Small intestine (tissue), 7 donors: ENCODE data around the gene SFRP5. TPM values are rescaled to one million over a fixed set of nuclear protein-coding genes. Genes with fewer than 3 reads are reported as not detected.
A peak's percentile ranks its signal among the peaks of the same experiment; 100 is the strongest.

Experiments used
- DNase-seq, 2 donors: peaks; one replicate each; pipeline versions ENCODE4 v3.0.0 to v3.0.0-alpha.2; 2013
- FAIRE-seq: peaks from 2 replicates; lab custom pipeline; 2012; peaks lifted over from hg19 to GRCh38; lab: Jason Lieb, UNC
- H3K27ac ChIP-seq, 3 donors: one replicate each; pipeline ENCODE4 v1.5.1; 2013; ENCODE audit warnings: low read length in 2 of 3, mild to moderate bottlenecking in 2 of 3, control low read depth in 1 of 3, inconsistent platforms in 1 of 3, low read depth in 1 of 3, moderate library complexity in 1 of 3
- H3K27me3 ChIP-seq, 3 donors: one replicate each; pipeline ENCODE4 v1.6.1; 2013; ENCODE audit warnings: low read length in 3 of 3, inconsistent platforms in 1 of 3; ENCODE audit not compliant: control insufficient read depth in 3 of 3, insufficient read depth in 3 of 3
- H3K36me3 ChIP-seq, 3 donors: one replicate each; pipeline ENCODE4 v1.6.1; 2013; ENCODE audit warnings: low read length in 3 of 3, inconsistent platforms in 1 of 3, low read depth in 1 of 3, mild to moderate bottlenecking in 1 of 3, moderate library complexity in 1 of 3; ENCODE audit not compliant: control insufficient read depth in 3 of 3, insufficient read depth in 2 of 3
- H3K4me1 ChIP-seq, 3 donors: one replicate each; pipeline ENCODE4 v1.6.1; 2013; ENCODE audit warnings: low read length in 2 of 3, inconsistent platforms in 1 of 3, low read depth in 1 of 3, mild to moderate bottlenecking in 1 of 3, moderate library complexity in 1 of 3; ENCODE audit not compliant: control insufficient read depth in 3 of 3, insufficient read depth in 2 of 3
- H3K4me3 ChIP-seq, 3 donors: one replicate each; pipeline ENCODE4 v1.5.1; 2013; ENCODE audit warnings: low read length in 3 of 3, control low read depth in 1 of 3, inconsistent platforms in 1 of 3, low read depth in 1 of 3, mild to moderate bottlenecking in 1 of 3, moderate library complexity in 1 of 3
- H3K9me3 ChIP-seq, 2 donors: one replicate each; pipeline ENCODE4 v1.6.1; 2013; ENCODE audit warnings: low read depth in 1 of 2, low read length in 1 of 2; ENCODE audit not compliant: control insufficient read depth in 2 of 2, insufficient read depth in 1 of 2
- WGBS, 3 donors: extraction: QIAGEN DNeasy Blood & Tissue Kit; methylation state at CpG; one replicate each; pipeline ENCODE4 v1.1.7; 2013; 5-methylcytosine and 5-hydroxymethylcytosine counted together
- polyA plus RNA-seq, 4 donors: library from polyadenylated mRNA; stranded (reverse) in 3 of 4; unstranded in 1 of 4; fragments of 200-250 nt in 3 of 4; fragments of 120-200 nt in 1 of 4; gene quantifications; one replicate each; pipeline versions ENCODE4 v1.2.1 to v1.2.3, GENCODE V29; 2013
- donor health status: healthy with polysubstance abuse.
- donor health status: control.
- donor health status: control.
- donor health status: Bipolar disorder and iron deficiency.
- donor health status: healthy.

Gene SFRP5
- polyA plus RNA-seq, 4 donors = 12.7 to 110 (median 53.8) TPM

GRCh38 chr10:97759946-97760345 lies 11.9 kb downstream of the SFRP5 start:
- WGBS, 3 donors = 72 to 81% (median 73%) methylated on average over 5 of the region's 5 CpGs
- H3K27me3 ChIP-seq = no peaks in the 10 kb centered on the region
- DNase-seq (no peak), FAIRE-seq (no peak)
- H3K36me3 ChIP-seq = peaks cover 17 to 70% (median 18%) of the 10 kb centered on the region in 3 donors
- H3K27ac ChIP-seq = no peak overlapping the region
- H3K4me1 ChIP-seq = peaks cover 0 to 7% (median 0%) of the 10 kb centered on the region in 3 donors
- H3K9me3 ChIP-seq = no peaks in the 10 kb centered on the region
- H3K4me3 ChIP-seq = no peak overlapping the region

- FAIRE-seq (no peak), DNase-seq (peak; percentile 60 to 76)
- no peaks in the 10 kb centered on the region for H3K27me3 ChIP-seq
- H3K27ac ChIP-seq = no peak overlapping the region
- peaks cover 22 to 77% (median 23%) of the 10 kb centered on the region in 3 donors for H3K36me3 ChIP-seq
- H3K4me3 ChIP-seq = no peak overlapping the region
- H3K4me1 ChIP-seq = peaks cover 0 to under 1% (median 0%) of the 10 kb centered on the region in 3 donors
- 46 to 52% (median 52%) methylated on average over 5 of the region's 5 CpGs for WGBS, 3 donors
- no peaks in the 10 kb centered on the region for H3K9me3 ChIP-seq
Observed at GRCh38 chr10:97759158-97759887, 12.5 kb downstream of the SFRP5 start.

GRCh38 chr10:97757471-97757870 lies 14.3 kb downstream of the SFRP5 start:
- DNase-seq (no peak), FAIRE-seq (no peak)
- H3K27ac ChIP-seq = no peak overlapping the region
- no peaks in the 10 kb centered on the region for H3K4me1 ChIP-seq
- H3K9me3 ChIP-seq = no peaks in the 10 kb centered on the region
- H3K27me3 ChIP-seq = no peaks in the 10 kb centered on the region
- H3K4me3 ChIP-seq = no peak overlapping the region
- WGBS, 3 donors = 68 to 89% (median 77%) methylated on average over 6 of the region's 6 CpGs
- peaks cover 27 to 89% (median 28%) of the 10 kb centered on the region in 3 donors for H3K36me3 ChIP-seq

GRCh38 chr10:97755718-97756117 lies 16.1 kb downstream of the SFRP5 start:
- FAIRE-seq = no peak
- Histone ChIP-seq H3K27me3 (no peaks in the 10 kb centered on the region), H3K36me3 (peaks cover 27 to 88% (median 33%) of the 10 kb centered on the region in 3 donors), H3K27ac (no peak overlapping the region), H3K4me3 (no peak overlapping the region), H3K4me1 (no peaks in the 10 kb centered on the region), H3K9me3 (no peaks in the 10 kb centered on the region)
- no peak for DNase-seq
- 93 to 97% (median 95%) methylated on average over 6 of the region's 6 CpGs for WGBS, 3 donors

GRCh38 chr10:97754726-97755125 lies 17.1 kb downstream of the SFRP5 start:
- Histone ChIP-seq H3K4me3 (no peak overlapping the region), H3K36me3 (peaks cover 20 to 88% (median 35%) of the 10 kb centered on the region in 3 donors), H3K4me1 (no peaks in the 10 kb centered on the region), H3K27ac (no peak overlapping the region), H3K9me3 (no peaks in the 10 kb centered on the region), H3K27me3 (no peaks in the 10 kb centered on the region)
- FAIRE-seq (no peak), DNase-seq (no peak)
- WGBS, 3 donors = 47 to 79% (median 78%) methylated on average over 4 of the region's 4 CpGs

GRCh38 chr10:97752956-97753355 lies 18.8 kb downstream of the SFRP5 start:
- no peak overlapping the region for H3K4me3 ChIP-seq
- no peak for FAIRE-seq
- WGBS, 3 donors = 94 to 95% (median 95%) methylated on average over 18 of the region's 18 CpGs
- peaks cover 25 to 92% (median 43%) of the 10 kb centered on the region in 3 donors for H3K36me3 ChIP-seq
- no peaks in the 10 kb centered on the region for H3K9me3 ChIP-seq
- no peaks in the 10 kb centered on the region for H3K4me1 ChIP-seq
- no peak overlapping the region for H3K27ac ChIP-seq
- DNase-seq = no peak
- H3K27me3 ChIP-seq = no peaks in the 10 kb centered on the region

GRCh38 chr10:97748116-97748515 lies 23.7 kb downstream of the SFRP5 start:
- Histone ChIP-seq H3K27me3 (no peaks in the 10 kb centered on the region), H3K4me3 (no peak overlapping the region), H3K27ac (no peak overlapping the region), H3K36me3 (peaks cover 21 to 73% (median 30%) of the 10 kb centered on the region in 3 donors), H3K9me3 (no peaks in the 10 kb centered on the region), H3K4me1 (no peaks in the 10 kb centered on the region)
- WGBS, 3 donors = 88 to 92% (median 89%) methylated on average over 10 of the region's 10 CpGs
- no peak for DNase-seq
- FAIRE-seq = no peak

- Histone ChIP-seq H3K4me1 (no peaks in the 10 kb centered on the region), H3K9me3 (no peaks in the 10 kb centered on the region), H3K4me3 (no peak overlapping the region), H3K27ac (no peak overlapping the region), H3K36me3 (peaks cover 23 to 72% (median 30%) of the 10 kb centered on the region in 3 donors), H3K27me3 (no peaks in the 10 kb centered on the region)
- 79 to 84% (median 81%) methylated on average over 1 of the region's 1 CpG for WGBS, 3 donors
- no peak for DNase-seq
- FAIRE-seq = no peak
Observed at GRCh38 chr10:97747573-97747972, 24.2 kb downstream of the SFRP5 start.
